KMS-11 (cell line): ENCODE measurements around the gene ZNF740.

Experiments used
- H2AFZ ChIP-seq: fragments of 200-600 bp; sonication (generic); 2 replicates; pipeline ENCODE4 v1.6.1; 2016; ENCODE audit warnings: antibody characterized with exemption, mixed run types, low read depth
- H3K27ac ChIP-seq: fragments of 200-600 bp; sonication (generic); 2 replicates; pipeline ENCODE4 v1.6.1; 2016; ENCODE audit warnings: mild to moderate bottlenecking, mixed run types
- H3K27me3 ChIP-seq: fragments of 200-600 bp; sonication (generic); 2 replicates; pipeline ENCODE4 v1.6.1; 2017; ENCODE audit warnings: mild to moderate bottlenecking, low read depth, mixed run types, moderate library complexity; ENCODE audit not compliant: insufficient read depth
- H3K36me3 ChIP-seq: fragments of 200-600 bp; sonication (generic); 2 replicates; pipeline ENCODE4 v1.6.1; 2017; ENCODE audit warnings: mild to moderate bottlenecking, mixed run types; ENCODE audit not compliant: insufficient read depth
- H3K4me1 ChIP-seq: fragments of 200-600 bp; sonication (generic); 2 replicates; pipeline ENCODE4 v1.6.1; 2016; ENCODE audit warnings: mild to moderate bottlenecking, low read depth, mixed run types; ENCODE audit not compliant: poor library complexity, severe bottlenecking
- H3K4me2 ChIP-seq: fragments of 200-600 bp; sonication (generic); 2 replicates; pipeline ENCODE4 v1.7.0; 2016; ENCODE audit warnings: mild to moderate bottlenecking, mixed run types
- H3K4me3 ChIP-seq: fragments of 200-600 bp; sonication (generic); IDR thresholded peaks from 2 replicates; pipeline ENCODE4 v1.6.1; 2017; ENCODE audit warnings: low read depth, low read length, mixed read lengths; ENCODE audit not compliant: insufficient read depth
- H3K79me2 ChIP-seq: fragments of 200-600 bp; sonication (generic); 2 replicates; pipeline ENCODE4 v1.6.1; 2016; ENCODE audit warnings: low read depth, mixed run types; ENCODE audit not compliant: insufficient read depth
- H3K9ac ChIP-seq: fragments of 200-600 bp; sonication (generic); 2 replicates; pipeline ENCODE4 v1.6.1; 2016; ENCODE audit warnings: mild to moderate bottlenecking, mixed run types
- H4K20me1 ChIP-seq: fragments of 200-600 bp; sonication (generic); 2 replicates; pipeline ENCODE4 v1.6.1; 2016; ENCODE audit warnings: mild to moderate bottlenecking, mixed run types; ENCODE audit not compliant: insufficient read depth
- CTCF ChIP-seq: fragments of 200-600 bp; sonication (generic); conservative IDR thresholded peaks from 2 replicates; pipeline ENCODE4 v1.6.1; 2017; ENCODE audit warnings: low read depth, mild to moderate bottlenecking, antibody characterized with exemption, low read length, moderate library complexity, mixed read lengths

ZNF740 gene

GRCh38 chr12:53226815-53227214 lies 46.3 kb downstream of the ZNF740 start:
- Histone ChIP-seq H3K27me3 (no peaks in the 10 kb centered on the region), H3K4me1 (peaks cover 45% of the 10 kb centered on the region), H3K27ac (no peak overlapping the region), H3K9ac (no peak overlapping the region), H2AFZ (no peak overlapping the region), H3K36me3 (no peaks in the 10 kb centered on the region), H3K4me2 (no peak overlapping the region), H3K4me3 (no peak overlapping the region), H3K79me2 (peaks cover 10% of the 10 kb centered on the region; the same call in 1 of the 2 replicates), H4K20me1 (no peaks in the 10 kb centered on the region)
- no peak for TF ChIP-seq CTCF

- Histone ChIP-seq H3K27me3 (no peaks in the 10 kb centered on the region), H3K4me2 (no peak overlapping the region), H3K27ac (no peak overlapping the region), H2AFZ (no peak overlapping the region), H3K9ac (no peak overlapping the region), H3K4me3 (no peak overlapping the region), H3K36me3 (no peaks in the 10 kb centered on the region), H4K20me1 (no peaks in the 10 kb centered on the region), H3K79me2 (peaks cover 10% of the 10 kb centered on the region; the same call in 1 of the 2 replicates), H3K4me1 (peaks cover 41% of the 10 kb centered on the region)
- TF ChIP-seq CTCF: no peak
Measured at GRCh38 chr12:53227341-53227740, 46.8 kb downstream of the ZNF740 start.

- Histone ChIP-seq H2AFZ (no peak overlapping the region), H3K27me3 (no peaks in the 10 kb centered on the region), H3K9ac (no peak overlapping the region), H3K79me2 (peaks cover 10% of the 10 kb centered on the region; the same call in 1 of the 2 replicates), H3K4me3 (no peak overlapping the region), H4K20me1 (no peaks in the 10 kb centered on the region), H3K36me3 (no peaks in the 10 kb centered on the region), H3K4me2 (no peak overlapping the region), H3K4me1 (peaks cover 41% of the 10 kb centered on the region), H3K27ac (no peak overlapping the region)
- TF ChIP-seq CTCF: no peak
Measured at GRCh38 chr12:53227836-53228235, 47.3 kb downstream of the ZNF740 start.

GRCh38 chr12:53229454-53229853 lies 48.9 kb downstream of the ZNF740 start:
- TF ChIP-seq CTCF: no peak
- peaks cover 10% of the 10 kb centered on the region; the same call in 1 of the 2 replicates for H3K79me2 ChIP-seq
- H3K4me1 ChIP-seq: peaks cover 43% of the 10 kb centered on the region
- H3K4me3 ChIP-seq: no peak overlapping the region
- no peak overlapping the region for H2AFZ ChIP-seq
- H3K27me3 ChIP-seq: no peaks in the 10 kb centered on the region
- H3K4me2 ChIP-seq: no peak overlapping the region
- no peaks in the 10 kb centered on the region for H3K36me3 ChIP-seq
- no peak overlapping the region for H3K27ac ChIP-seq
- no peak overlapping the region for H3K9ac ChIP-seq
- no peaks in the 10 kb centered on the region for H4K20me1 ChIP-seq
